ENCODE data around the gene ESPL1.
A peak's percentile ranks its signal among the peaks of the same experiment; 100 is the strongest.

The ESPL1 gene

GRCh38 chr12:53267999-53268629, at the start of gene ESPL1:
ESPL1 (plus strand) TSS chr12:53268299; CDS start chr12:53268767, 468 bp downstream.
- H3K27me3 ChIP-seq (ENCODE audit: low read length): no peaks in the 10 kb centered on the region

GRCh38 chr12:53218551-53219291, 49.4 kb upstream of the ESPL1 start:
- Histone ChIP-seq H3K9ac (ENCODE audit: low read length) (no peak overlapping the region), H3K27ac (ENCODE audit: low read depth, low read length) (no peak overlapping the region), H4K20me1 (ENCODE audit: low read depth, low read length) (no peaks in the 10 kb centered on the region)

More at GRCh38 chr12:53267999-53268629, at the start of gene ESPL1:
- TF ChIP-seq EZH2phosphoT487 (conservative IDR thresholded peaks at IDR 0.05; ENCODE audit: low read length): no peak
- TF ChIP-seq CTCF (IDR thresholded peaks at IDR 0.05; ENCODE audit: insufficient read depth, low read length, poor library complexity, severe bottlenecking): peak; percentile 59
- H2AFZ ChIP-seq (ENCODE audit: low read depth, low read length, severe bottlenecking): peak within 1 kb of the TSS; percentile 66
- no peaks in the 10 kb centered on the region for H3K9me2 ChIP-seq (replicated peaks; ENCODE audit: insufficient read depth, low read length)
- peaks cover 5% of the 10 kb centered on the region; the same call in 1 of the 2 replicates for H3K36me3 ChIP-seq (ENCODE audit: low read length)
- peaks cover 27% of the 10 kb centered on the region for H3K79me2 ChIP-seq (ENCODE audit: insufficient read depth, low read length)
- peak within 1 kb of the TSS; percentile 78 for H3K9ac ChIP-seq (ENCODE audit: low read length)
- H3K27ac ChIP-seq (ENCODE audit: low read depth, low read length): peak within 1 kb of the TSS; percentile 71
- H3K4me3 ChIP-seq (ENCODE audit: insufficient read depth, low read length, poor library complexity, severe bottlenecking): peak within 1 kb of the TSS; percentile 93
- H4K20me1 ChIP-seq (ENCODE audit: low read depth, low read length): no peaks in the 10 kb centered on the region
- H3F3A ChIP-seq (ENCODE audit: insufficient read depth): no peaks in the 10 kb centered on the region
- no peaks in the 10 kb centered on the region for H3K9me3 ChIP-seq (ENCODE audit: insufficient read depth, low read length)
- H3K4me2 ChIP-seq (ENCODE audit: low read depth, low read length, poor library complexity, severe bottlenecking): peak within 1 kb of the TSS; percentile 83

GRCh38 chr12:53219292-53219955, 48.7 kb upstream of the ESPL1 start:
- H2AFZ ChIP-seq (ENCODE audit: low read depth, low read length, severe bottlenecking): no peak overlapping the region
- no peaks in the 10 kb centered on the region for H3K9me3 ChIP-seq (ENCODE audit: insufficient read depth, low read length)
- H3K9ac ChIP-seq (ENCODE audit: low read length): no peak overlapping the region
- H3K36me3 ChIP-seq (ENCODE audit: low read length): no peaks in the 10 kb centered on the region
- peaks cover 11% of the 10 kb centered on the region for H3F3A ChIP-seq (ENCODE audit: insufficient read depth)
- H3K9me2 ChIP-seq (replicated peaks; ENCODE audit: insufficient read depth, low read length): no peaks in the 10 kb centered on the region
- H3K79me2 ChIP-seq (ENCODE audit: insufficient read depth, low read length): no peaks in the 10 kb centered on the region
- TF ChIP-seq CTCF (IDR thresholded peaks at IDR 0.05; ENCODE audit: insufficient read depth, low read length, poor library complexity, severe bottlenecking) (no peak), EZH2phosphoT487 (conservative IDR thresholded peaks at IDR 0.05; ENCODE audit: low read length) (no peak)
- peak overlapping the region; percentile 54 for H3K4me3 ChIP-seq (ENCODE audit: insufficient read depth, low read length, poor library complexity, severe bottlenecking)
- H3K4me2 ChIP-seq (ENCODE audit: low read depth, low read length, poor library complexity, severe bottlenecking): peak overlapping the region; percentile 92
- H3K27ac ChIP-seq (ENCODE audit: low read depth, low read length): no peak overlapping the region
- no peaks in the 10 kb centered on the region for H3K27me3 ChIP-seq (ENCODE audit: low read length)
- no peaks in the 10 kb centered on the region for H4K20me1 ChIP-seq (ENCODE audit: low read depth, low read length)

More at GRCh38 chr12:53218551-53219291, 49.4 kb upstream of the ESPL1 start:
- H3K9me2 ChIP-seq (replicated peaks; ENCODE audit: insufficient read depth, low read length): no peaks in the 10 kb centered on the region
- no peak overlapping the region for H3K4me2 ChIP-seq (ENCODE audit: low read depth, low read length, poor library complexity, severe bottlenecking)
- H3K9me3 ChIP-seq (ENCODE audit: insufficient read depth, low read length): no peaks in the 10 kb centered on the region
- no peak overlapping the region for H2AFZ ChIP-seq (ENCODE audit: low read depth, low read length, severe bottlenecking)
- H3K79me2 ChIP-seq (ENCODE audit: insufficient read depth, low read length): no peaks in the 10 kb centered on the region
- no peak for TF ChIP-seq EZH2phosphoT487 (conservative IDR thresholded peaks at IDR 0.05; ENCODE audit: low read length)
- no peak for TF ChIP-seq CTCF (IDR thresholded peaks at IDR 0.05; ENCODE audit: insufficient read depth, low read length, poor library complexity, severe bottlenecking)
- H3K4me3 ChIP-seq (ENCODE audit: insufficient read depth, low read length, poor library complexity, severe bottlenecking): no peak overlapping the region
- no peaks in the 10 kb centered on the region for H3K36me3 ChIP-seq (ENCODE audit: low read length)
- H3F3A ChIP-seq (ENCODE audit: insufficient read depth): peaks cover 11% of the 10 kb centered on the region
- H3K27me3 ChIP-seq (ENCODE audit: low read length): no peaks in the 10 kb centered on the region
